IMR-90 (cell line): Measurements from ENCODE around the gene NCR1. TPM values are rescaled to one million over a fixed set of nuclear protein-coding genes. Genes with fewer than 3 reads are reported as not detected.
"Not testable (repeated sequence)": the region's sequence is repeated elsewhere in the genome, so short reads cannot be mapped to it uniquely, and the experiment has no call there.

ENCODE experiments used
- ATAC-seq: fragments of 200-7000 bp; cut with Tn5 transposase; 2 replicates; pipeline ENCODE4 v1.9.1; 2020; ENCODE audit warnings: low read depth, mild to moderate bottlenecking, moderate library complexity
- BruUV-seq: library from RNA; stranded (reverse); fragments of 400-500 nt; replicated peaks from 2 replicates; lab custom pipeline; 2021; lab: Mats Ljungman, UMichigan
- CTCF ChIA-PET: fragments of 300-600 bp; formaldehyde crosslinking; extraction: SDS; loops from one replicate; lab custom pipeline; 2021; ENCODE audit warnings: antibody characterized with exemption; lab: Yijun Ruan, JAX
- POLR2A ChIA-PET: fragments of 300-600 bp; sonication (Branson Sonifier 250); formaldehyde crosslinking; loops from one replicate; lab custom pipeline; 2022; ENCODE audit warnings: antibody characterized with exemption; ENCODE audit not compliant: unreplicated experiment; lab: Charles Lee
- DNase-seq: peaks from one replicate; pipeline ENCODE4 v3.0.0; 2013
- H2AFZ ChIP-seq: replicated peaks from 2 replicates; pipeline ENCODE3; 2013; ENCODE audit warnings: low read length, mild to moderate bottlenecking; ENCODE audit not compliant: poor library complexity
- H2AK5ac ChIP-seq: 2 replicates; pipeline ENCODE4 v1.6.1; 2013; ENCODE audit warnings: low read depth, low read length, inconsistent platforms
- H2AK9ac ChIP-seq: replicated peaks from 2 replicates; pipeline ENCODE3; 2013; ENCODE audit warnings: mild to moderate bottlenecking, low read depth, low read length, moderate library complexity; ENCODE audit not compliant: poor library complexity
- H2BK120ac ChIP-seq: 2 replicates; pipeline ENCODE4 v1.6.1; 2013; ENCODE audit warnings: low read depth, low read length, inconsistent platforms
- H2BK15ac ChIP-seq: 3 replicates; pipeline ENCODE4 v1.6.1; 2013; ENCODE audit warnings: low read depth, low read length, inconsistent platforms
- H2BK20ac ChIP-seq: 2 replicates; pipeline ENCODE4 v1.6.1; 2013; ENCODE audit warnings: low read depth, mild to moderate bottlenecking, inconsistent platforms, low read length, moderate library complexity
- H2BK5ac ChIP-seq: 2 replicates; pipeline ENCODE4 v1.6.1; 2013; ENCODE audit warnings: mild to moderate bottlenecking, low read depth, low read length, inconsistent platforms; ENCODE audit not compliant: poor library complexity, severe bottlenecking
- H3K14ac ChIP-seq: replicated peaks from 2 replicates; pipeline ENCODE4 v1.6.1; 2013; ENCODE audit warnings: low read depth, low read length, inconsistent platforms
- H3K18ac ChIP-seq: 2 replicates; pipeline ENCODE4 v1.6.1; 2013; ENCODE audit warnings: low read depth, low read length, control low read depth
- H3K23ac ChIP-seq: 2 replicates; pipeline ENCODE4 v1.6.1; 2013; ENCODE audit warnings: low read depth, low read length, inconsistent platforms
- H3K27ac ChIP-seq: 2 replicates; pipeline ENCODE4 v1.5.1; 2013; ENCODE audit warnings: mild to moderate bottlenecking, control low read depth, low read length; ENCODE audit not compliant: insufficient read depth
- H3K27me3 ChIP-seq: 2 replicates; pipeline ENCODE4 v1.6.1; 2013; ENCODE audit warnings: low read length; ENCODE audit not compliant: control insufficient read depth, insufficient read depth
- H3K36me3 ChIP-seq: 2 replicates; pipeline ENCODE4 v1.6.1; 2013; ENCODE audit warnings: low read length, mixed read lengths; ENCODE audit not compliant: control insufficient read depth, insufficient read depth
- H3K4ac ChIP-seq: 2 replicates; pipeline ENCODE4 v1.6.1; 2013; ENCODE audit warnings: low read depth, low read length, inconsistent platforms
- H3K4me1 ChIP-seq: 2 replicates; pipeline ENCODE4 v1.6.1; 2013; ENCODE audit warnings: low read length, mixed read lengths; ENCODE audit not compliant: control insufficient read depth, insufficient read depth
- H3K4me2 ChIP-seq: 2 replicates; pipeline ENCODE4 v1.6.1; 2013; ENCODE audit warnings: low read depth, mild to moderate bottlenecking, control low read depth, low read length, moderate library complexity
- H3K4me3 ChIP-seq: 2 replicates; pipeline ENCODE4 v1.5.1; 2013; ENCODE audit warnings: low read depth, mild to moderate bottlenecking, control low read depth, low read length, moderate library complexity; ENCODE audit not compliant: insufficient read depth
- H3K56ac ChIP-seq: 2 replicates; pipeline ENCODE4 v1.6.1; 2013; ENCODE audit warnings: low read length, inconsistent platforms; ENCODE audit not compliant: insufficient read depth; ENCODE audit errors: extremely low read depth
- H3K79me1 ChIP-seq, 2 experiments: 2 replicates each; pipeline ENCODE4 v1.6.1; 2013; ENCODE audit warnings: low read length in 2 of 2, inconsistent platforms in 1 of 2, low read depth in 1 of 2
- H3K9ac ChIP-seq: 2 replicates; pipeline ENCODE4 v1.6.1; 2013; ENCODE audit warnings: low read depth, low read length, control low read depth
- H3K9me1 ChIP-seq: 2 replicates; pipeline ENCODE4 v1.6.1; 2013; ENCODE audit warnings: low read length, inconsistent platforms; ENCODE audit not compliant: insufficient read depth
- H3K9me3 ChIP-seq: 2 replicates; pipeline ENCODE4 v1.6.1; 2013; ENCODE audit warnings: low read length; ENCODE audit not compliant: control insufficient read depth, insufficient read depth
- H4K20me1 ChIP-seq: 2 replicates; pipeline ENCODE4 v1.6.1; 2013; ENCODE audit warnings: low read length, inconsistent platforms; ENCODE audit not compliant: insufficient read depth
- H4K5ac ChIP-seq: 2 replicates; pipeline ENCODE4 v1.6.1; 2013; ENCODE audit warnings: mild to moderate bottlenecking, low read depth, low read length, control low read depth
- H4K8ac ChIP-seq, 2 experiments: 2 replicates each; pipeline ENCODE4 v1.6.1; 2013; ENCODE audit warnings: low read depth in 2 of 2, low read length in 2 of 2, control low read depth in 1 of 2, inconsistent platforms in 1 of 2
- H4K91ac ChIP-seq: 2 replicates; pipeline ENCODE4 v1.6.1; 2013; ENCODE audit warnings: low read depth, low read length, inconsistent platforms; ENCODE audit not compliant: insufficient read depth
- WGBS, 2 experiments: methylation state at CpG; one replicate each; pipeline versions ENCODE4 v1.1.5 to v1.1.7; 2013; ENCODE audit warnings: missing lambda C conversion rate in 2 of 2; ENCODE audit not compliant: insufficient read length in 1 of 2; ENCODE audit errors: extremely low coverage in 2 of 2; 5-methylcytosine and 5-hydroxymethylcytosine counted together
- dilution Hi-C: fragments of 300-500 bp; cut with HindIII; formaldehyde crosslinking; loops from one replicate; pipeline ENCODE4 v1.14.3; 2018; ENCODE audit warnings: low sequenced_read_pairs; ENCODE audit not compliant: unreplicated experiment
- in situ Hi-C: fragments of 300-500 bp; cut with MboI; formaldehyde crosslinking; loops from 3 replicates; pipeline ENCODE4 v1.14.3; 2019; ENCODE audit warnings: low sequenced_read_pairs, inconsistent platforms, mixed read lengths
- intact Hi-C: fragments of 100-400 bp; cut with micrococcal nuclease; formaldehyde crosslinking; loops from 2 replicates; pipeline ENCODE4 v1.10.0; 2022
- polyA plus RNA-seq, 3 experiments: library from polyadenylated mRNA; depleted of rRNA; stranded (reverse); fragments of >200 nt; gene quantifications; 2 replicates each; pipeline ENCODE4 v1.2.3, GENCODE V29; 2012; ENCODE audit warnings: low replicate concordance in 1 of 3
- total RNA-seq: library from RNA; depleted of rRNA; stranded (reverse); fragments of >200 nt; gene quantifications from 2 replicates; pipeline ENCODE4 v1.2.3, GENCODE V29; 2012

Gene NCR1
- total and polyA plus RNA-seq, 2 of the 4 experiments (the other 2 are of a cell fraction), result not detected

GRCh38 chr19:54863459-54863858 is 42.5 kb upstream of the NCR1 start:
- H3K14ac ChIP-seq, ATAC-seq, H3K18ac ChIP-seq, H2AK9ac ChIP-seq, H3K79me1 ChIP-seq, H3K56ac ChIP-seq, H3K4ac ChIP-seq, DNase-seq, H2AFZ ChIP-seq, H3K27ac ChIP-seq, H2BK5ac ChIP-seq, intact Hi-C loops, POLR2A ChIA-PET, H2BK120ac ChIP-seq, H3K27me3 ChIP-seq, in situ Hi-C loops, H3K9ac ChIP-seq, H4K5ac ChIP-seq, BruUV-seq, H4K8ac ChIP-seq, H3K4me3 ChIP-seq, H3K36me3 ChIP-seq, dilution Hi-C loops, H3K9me1 ChIP-seq, H2BK20ac ChIP-seq, H4K91ac ChIP-seq, H3K4me1 ChIP-seq, H3K23ac ChIP-seq, H2AK5ac ChIP-seq, H4K20me1 ChIP-seq, H3K4me2 ChIP-seq, H2BK15ac ChIP-seq, CTCF ChIA-PET: not testable (repeated sequence)
- no CpG with 5 or more reads among the region's 3 CpGs for WGBS, 2 experiments
- H3K9me3 ChIP-seq, result peaks cover 20% of the 10 kb centered on the region
